Fibroblast of skin of left quadriceps (primary cell): Measurements from ENCODE around the gene RAD52.
"Not testable (repeated sequence)": the region's sequence is repeated elsewhere in the genome, so short reads cannot be mapped to it uniquely, and the experiment has no call there.

Experiments
- DNase-seq, 2 experiments: peaks; one replicate each; pipeline ENCODE4 v3.0.0-alpha.2; 2013; ENCODE audit warnings: low read depth in 2 of 2

The RAD52 gene

DNA sequence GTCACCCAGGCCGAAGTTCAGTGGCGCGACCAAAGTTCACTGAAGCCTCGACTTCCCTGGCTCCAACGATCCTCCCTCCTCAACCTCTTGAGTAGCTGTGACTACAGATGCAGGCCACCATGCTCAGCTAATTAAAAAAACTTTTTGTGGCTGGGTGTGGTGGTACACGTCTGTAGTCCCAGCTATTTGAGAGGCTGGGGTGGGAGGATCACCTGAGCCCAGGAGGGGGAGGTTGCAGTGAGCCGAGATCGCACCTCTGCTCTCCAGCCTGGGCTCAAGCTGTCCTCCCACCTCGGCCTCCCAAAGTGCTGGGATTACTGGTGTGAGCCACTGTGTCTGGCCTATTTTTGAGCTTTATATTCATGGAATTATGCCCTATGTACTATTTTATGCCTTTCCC is 18.1 kb upstream of the RAD52 start:
- DNase-seq, result no peak

DNA sequence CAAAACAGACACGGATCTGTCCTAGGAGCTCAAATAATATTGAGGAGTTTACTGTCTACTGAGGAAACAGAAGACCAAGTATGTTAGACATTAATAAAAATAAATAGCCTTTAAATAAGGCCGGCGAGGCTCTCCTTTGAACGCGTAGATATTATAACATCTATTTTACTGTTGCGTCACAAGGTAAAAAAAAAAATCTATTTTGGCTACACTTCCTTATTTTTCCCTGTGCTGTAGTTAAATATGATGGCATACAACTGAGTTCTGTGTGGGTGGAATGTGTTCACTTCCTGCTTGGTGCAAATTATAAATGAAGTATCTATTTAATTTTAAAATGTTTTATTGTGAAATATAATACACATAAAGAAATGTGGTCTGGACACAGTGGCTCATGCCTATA is 17.2 kb upstream of the RAD52 start:
- no peak for DNase-seq

- DNase-seq, result no peak
Measured at GRCh38 chr12:958588-959123, 9.2 kb upstream of the RAD52 start.

DNA sequence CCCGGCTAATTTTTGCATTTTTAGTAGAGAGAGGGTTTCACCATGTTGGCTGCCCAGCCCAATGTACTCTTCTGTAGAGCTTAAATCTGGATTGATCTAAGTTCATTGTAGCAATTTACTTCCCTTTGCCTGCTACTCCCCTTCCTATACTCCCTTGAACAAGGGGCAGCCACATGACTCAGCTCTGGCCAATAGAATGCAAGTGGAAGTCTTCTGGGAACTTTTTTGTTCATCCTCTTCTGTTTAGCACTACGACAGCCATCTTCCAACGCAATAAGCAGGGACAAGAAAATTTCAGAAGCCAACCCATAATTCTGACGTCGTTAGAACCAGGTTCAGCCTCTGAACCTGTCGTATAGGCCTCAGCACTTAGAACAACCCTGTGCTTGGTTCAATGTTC is 6.4 kb upstream of the RAD52 start:
- no peak for DNase-seq

DNA sequence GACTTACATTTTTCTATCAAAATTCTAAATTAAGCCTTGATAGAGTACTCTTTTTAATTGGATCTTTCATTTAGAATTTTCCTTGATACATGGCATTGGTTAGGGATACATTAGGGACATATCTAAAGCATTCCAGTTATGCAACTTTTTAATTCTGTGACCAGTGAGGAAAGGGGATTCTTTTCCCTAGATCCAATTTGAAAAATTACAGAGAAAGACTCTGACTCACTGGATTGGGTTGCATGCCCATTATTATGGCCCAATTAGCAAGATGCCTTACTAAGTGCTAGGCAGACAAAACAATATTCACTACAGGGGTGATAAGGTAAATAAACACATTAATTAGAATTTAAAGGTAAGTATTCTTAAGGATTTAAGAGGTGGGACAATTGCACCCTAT is 5.2 kb upstream of the RAD52 start:
- DNase-seq, result peak in 1 of 2 experiments; percentile 4

GRCh38 chr12:953776-954175 is 4.3 kb upstream of the RAD52 start:
- DNase-seq, result peak; percentile 18 to 28

DNA sequence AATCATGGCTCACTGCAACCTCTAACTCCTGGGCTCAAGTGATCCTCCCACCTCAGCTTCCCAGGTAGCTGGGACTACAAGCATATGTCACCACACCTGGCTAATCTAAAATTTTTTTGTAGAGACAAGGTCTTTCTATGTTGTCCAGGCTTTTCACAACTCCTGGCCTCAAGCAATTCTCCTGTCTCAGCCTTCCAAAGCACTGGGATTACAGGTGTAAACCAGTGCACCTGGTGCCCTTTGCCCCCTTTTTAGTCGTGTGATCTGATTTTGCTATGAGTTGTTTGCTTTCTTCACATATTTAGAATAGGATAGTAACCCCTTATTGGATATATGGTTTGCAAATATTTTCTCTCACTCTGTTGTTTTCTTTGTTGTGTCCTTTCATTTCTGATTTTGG is 1.7 kb upstream of the RAD52 start:
- no peak for DNase-seq

DNA sequence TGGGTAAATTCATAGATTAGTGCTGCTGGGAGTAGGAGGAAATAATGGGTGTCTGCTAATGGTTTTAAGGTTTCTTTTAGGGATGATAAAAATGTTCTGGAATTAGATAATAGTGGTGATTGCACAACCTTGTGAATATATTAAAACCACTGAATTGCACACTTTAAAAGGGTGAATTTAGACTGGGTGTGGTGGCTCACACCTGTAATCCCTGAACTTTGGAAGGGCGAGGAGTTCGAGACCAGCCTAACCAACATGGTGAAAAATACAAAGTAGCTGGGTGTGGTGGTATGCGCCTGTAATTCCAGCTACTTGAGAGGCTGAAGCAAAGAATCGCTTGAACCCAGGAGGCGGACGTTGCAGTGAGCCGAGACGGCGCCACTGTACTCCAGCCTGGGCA is 1.3 kb downstream of the RAD52 start:
- DNase-seq, result no peak

DNA sequence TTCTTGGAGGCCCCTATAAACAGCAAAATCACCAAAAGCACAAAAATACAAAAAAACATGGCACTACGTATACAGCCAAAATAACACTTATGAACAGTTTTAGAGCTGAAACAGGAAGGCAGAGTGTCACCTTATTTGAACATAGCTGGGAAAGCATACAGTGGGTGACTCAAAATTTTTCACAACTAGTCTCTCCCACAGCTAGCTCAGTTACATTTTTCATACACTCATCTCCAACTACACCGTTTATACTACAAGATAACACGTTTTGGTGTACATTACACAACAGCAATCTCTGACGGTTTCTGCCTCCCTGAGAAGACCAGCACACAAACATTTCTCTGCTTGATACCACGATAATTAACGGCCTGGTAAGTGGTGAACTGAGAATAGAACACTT is 2.9 kb downstream of the RAD52 start:
- DNase-seq, result no peak

GRCh38 chr12:946212-946611 is 3.3 kb downstream of the RAD52 start:
- DNase-seq, result no peak

- no peak for DNase-seq
Measured at GRCh38 chr12:944211-944610, 5.3 kb downstream of the RAD52 start.

- no peak for DNase-seq
Measured at GRCh38 chr12:943051-943450, 6.4 kb downstream of the RAD52 start.

DNA sequence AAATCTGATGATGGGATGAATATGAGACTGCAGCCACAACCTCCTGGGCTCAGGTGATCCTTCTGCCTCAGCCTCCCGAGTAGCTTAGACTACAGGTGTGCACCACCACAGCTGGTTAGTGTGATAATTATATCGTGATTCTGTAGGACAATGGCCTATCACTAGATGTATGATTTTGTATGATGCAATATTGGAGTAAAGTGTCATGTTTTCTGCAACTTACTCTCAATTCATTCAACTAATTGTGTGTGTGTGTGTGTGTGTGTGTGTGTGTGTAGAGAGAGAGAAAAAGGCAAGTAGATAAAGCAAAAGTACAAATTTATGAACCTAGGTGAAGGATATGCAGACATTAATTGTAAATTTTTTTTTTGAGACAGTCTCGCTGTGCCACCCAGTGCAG is 10.7 kb downstream of the RAD52 start:
- no peak for DNase-seq

DNA sequence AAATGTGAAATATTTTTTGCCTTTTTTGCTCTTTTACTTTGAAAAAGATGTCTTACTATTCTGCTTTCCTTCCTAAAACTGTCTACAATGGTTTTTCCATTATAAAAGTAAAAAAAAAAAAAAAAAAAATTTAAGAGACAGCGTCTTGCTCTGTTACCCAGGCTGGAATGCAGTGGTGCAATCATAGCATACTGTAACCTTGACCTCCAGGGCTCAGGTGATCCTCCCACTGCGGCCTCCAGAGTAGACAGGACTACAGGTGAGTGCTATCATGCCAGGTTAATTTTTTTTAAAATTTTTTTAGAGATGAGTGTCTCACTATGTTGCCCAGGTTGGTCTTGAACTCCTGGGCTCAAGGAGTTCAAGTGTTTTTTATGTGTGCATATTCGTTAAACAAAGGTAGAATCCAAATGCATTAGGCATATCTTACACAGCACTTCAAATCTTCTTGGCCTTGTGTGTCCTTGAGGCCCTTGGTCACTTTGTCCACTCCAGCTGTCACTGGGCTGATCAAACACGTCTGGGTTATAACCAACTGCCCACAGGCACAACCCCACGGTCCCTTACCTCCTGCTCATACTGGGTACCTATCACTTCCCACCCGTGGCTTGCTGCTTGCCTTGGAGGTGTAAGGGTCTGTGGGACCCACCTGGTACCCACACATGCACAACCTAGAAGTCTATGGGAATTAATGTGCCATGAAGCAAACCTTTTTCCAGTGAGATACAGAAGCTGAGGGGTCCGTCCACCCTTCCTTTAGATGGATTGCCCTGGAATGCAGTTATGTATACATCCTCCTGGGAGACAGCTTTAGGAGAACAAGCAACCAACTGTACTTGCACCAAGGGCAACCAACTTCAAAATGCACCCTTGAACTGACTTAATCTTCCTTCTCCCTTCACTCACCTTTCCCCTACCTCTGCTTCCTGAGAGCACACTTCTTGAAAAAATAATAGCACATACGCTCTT is 12.8 kb downstream of the RAD52 start:
- DNase-seq, result no peak

DNA sequence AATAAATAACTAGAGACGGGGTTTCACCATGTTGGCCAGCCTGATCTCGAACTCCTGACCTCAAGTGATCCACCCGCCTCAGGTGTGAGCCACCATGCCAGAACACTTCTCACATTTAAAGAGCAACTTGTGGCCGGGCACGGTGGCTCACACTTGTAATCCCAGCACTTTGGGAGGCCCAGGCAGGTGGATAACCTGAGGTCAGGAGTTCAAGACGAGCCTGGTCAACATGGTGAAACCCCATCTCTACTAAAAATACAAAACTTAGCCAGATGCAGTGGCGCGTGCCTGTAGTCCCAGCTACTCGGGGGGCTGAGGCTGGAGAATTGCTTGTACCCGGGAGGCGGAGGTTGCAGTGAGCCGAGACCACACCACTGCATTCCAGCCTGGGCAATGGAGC is 13.6 kb downstream of the RAD52 start:
- not testable (repeated sequence) for DNase-seq

DNA sequence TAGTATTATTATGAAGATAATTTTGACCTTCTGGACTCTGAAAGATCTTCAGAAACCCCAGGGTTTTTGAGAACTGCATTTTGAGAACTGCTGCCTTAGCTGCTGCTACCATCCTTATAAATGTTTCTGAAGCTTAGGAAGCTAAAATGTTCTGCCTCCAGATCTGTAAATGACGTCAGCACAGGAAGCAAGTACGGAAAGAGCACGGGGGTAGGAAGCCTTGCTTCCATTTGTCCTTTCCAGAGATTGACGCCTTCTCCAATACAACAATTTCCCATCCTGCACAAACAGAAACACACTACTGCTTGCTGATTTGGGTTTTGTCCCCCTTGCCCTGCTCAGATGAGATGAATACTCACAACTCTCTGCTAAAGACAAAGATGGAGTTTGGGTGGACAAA is 17.9 kb downstream of the RAD52 start:
- DNase-seq, result no peak

GRCh38 chr12:931060-931459 is 18.4 kb downstream of the RAD52 start:
- DNase-seq, result no peak

DNA sequence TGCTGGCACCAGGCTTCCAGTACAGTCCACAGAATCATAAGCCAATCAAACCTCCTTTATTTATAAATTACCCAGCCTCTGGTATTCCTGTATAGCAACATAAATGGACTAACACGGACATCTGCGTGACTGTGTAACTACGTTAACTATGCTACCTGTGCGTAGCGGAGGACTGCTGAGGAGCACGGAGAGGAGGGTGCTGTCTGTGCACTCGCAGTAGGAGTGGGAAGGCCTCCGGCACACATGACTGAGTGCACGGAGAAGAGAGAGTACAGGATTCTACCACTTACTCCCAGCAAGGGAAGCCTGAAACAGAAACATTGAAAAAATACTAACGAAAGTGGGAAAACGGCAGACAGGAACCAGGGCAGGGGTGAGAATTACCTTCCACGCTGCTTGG is 22.9 kb downstream of the RAD52 start:
- no peak for DNase-seq

GRCh38 chr12:922285-922684 is 27.2 kb downstream of the RAD52 start:
- DNase-seq, result no peak

DNA sequence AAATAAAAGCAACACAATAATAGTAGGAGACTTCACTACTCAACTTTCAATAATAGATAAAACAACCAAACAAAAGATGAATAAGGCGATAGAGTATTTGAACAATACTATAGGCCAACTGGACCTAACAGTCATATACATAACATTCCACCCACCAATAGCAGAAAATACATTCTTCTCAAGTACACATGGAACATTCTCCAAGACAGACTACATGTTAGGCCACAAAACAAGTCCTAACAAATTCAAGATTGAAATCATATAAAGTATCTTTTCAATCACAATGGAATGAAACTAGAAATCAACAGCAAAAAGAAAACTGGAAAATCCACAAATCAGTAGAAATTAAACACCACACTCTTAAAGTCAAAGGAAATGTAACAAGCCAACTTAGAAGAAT is 28.8 kb downstream of the RAD52 start:
- DNase-seq, result no peak

- no peak for DNase-seq
Measured at GRCh38 chr12:916712-917445, 32.6 kb downstream of the RAD52 start.

DNA sequence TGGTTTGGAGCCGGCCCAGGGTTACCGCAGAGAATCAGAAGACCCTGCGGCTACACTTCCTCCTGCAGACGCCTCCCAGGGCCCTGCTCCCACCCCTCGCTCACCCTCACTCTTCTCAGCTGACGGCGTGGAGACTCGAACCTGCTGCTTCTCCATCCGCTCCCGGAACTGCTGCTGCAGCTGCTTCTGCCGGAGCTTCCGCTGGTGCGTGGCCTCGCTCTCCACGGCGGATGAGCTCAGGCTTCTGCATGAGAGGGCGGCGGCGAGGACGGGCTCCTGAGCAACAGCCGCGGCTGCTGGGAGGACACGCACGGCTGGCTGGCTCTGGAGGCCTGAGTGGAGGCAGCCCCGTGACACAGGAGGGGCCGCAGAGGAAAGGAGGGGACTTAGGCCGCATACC is 33.3 kb downstream of the RAD52 start:
- DNase-seq, result no peak

- no peak for DNase-seq
Measured at GRCh38 chr12:915090-915489, 34.4 kb downstream of the RAD52 start.
